ENCODE results near the gene ZNF30.

DNA sequence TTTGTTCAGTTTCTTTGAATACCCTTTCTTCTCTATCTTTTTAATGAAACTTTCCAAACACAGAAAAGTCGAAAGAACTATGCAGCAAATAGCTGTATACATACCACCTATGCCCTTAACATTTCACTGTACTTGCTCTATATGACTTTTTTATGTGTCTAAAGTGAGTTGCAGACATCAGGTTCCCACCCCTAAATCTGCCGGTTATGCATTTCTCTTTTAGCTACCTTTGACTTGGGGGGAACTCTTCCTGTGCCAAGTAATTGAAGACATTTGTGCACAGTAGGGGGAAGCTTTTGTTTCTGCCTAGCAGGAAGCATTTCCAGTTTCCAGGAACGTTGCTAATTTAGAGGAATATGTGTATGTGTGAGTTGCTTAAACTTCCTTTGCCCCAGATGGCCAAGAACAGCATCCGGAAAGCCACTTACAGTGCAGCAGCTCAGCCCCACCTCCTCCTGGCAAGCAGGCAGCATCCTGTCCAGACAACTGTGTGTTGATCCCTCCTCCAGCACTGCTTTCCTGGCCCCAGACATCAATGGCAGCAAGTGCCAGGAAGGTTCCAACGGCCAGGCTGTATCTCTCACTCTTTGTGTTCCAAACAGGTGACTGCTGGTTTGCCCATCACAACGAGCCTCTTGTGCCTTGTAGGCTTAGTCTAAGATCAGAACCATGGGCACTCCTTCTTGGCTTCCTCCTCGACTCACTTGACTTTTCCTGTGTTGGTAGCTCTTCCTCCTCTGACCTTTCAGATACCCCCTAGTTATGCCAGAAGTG, 58.7 kb downstream of the ZNF30 start:
- TF ChIP-seq, protein P1, sequence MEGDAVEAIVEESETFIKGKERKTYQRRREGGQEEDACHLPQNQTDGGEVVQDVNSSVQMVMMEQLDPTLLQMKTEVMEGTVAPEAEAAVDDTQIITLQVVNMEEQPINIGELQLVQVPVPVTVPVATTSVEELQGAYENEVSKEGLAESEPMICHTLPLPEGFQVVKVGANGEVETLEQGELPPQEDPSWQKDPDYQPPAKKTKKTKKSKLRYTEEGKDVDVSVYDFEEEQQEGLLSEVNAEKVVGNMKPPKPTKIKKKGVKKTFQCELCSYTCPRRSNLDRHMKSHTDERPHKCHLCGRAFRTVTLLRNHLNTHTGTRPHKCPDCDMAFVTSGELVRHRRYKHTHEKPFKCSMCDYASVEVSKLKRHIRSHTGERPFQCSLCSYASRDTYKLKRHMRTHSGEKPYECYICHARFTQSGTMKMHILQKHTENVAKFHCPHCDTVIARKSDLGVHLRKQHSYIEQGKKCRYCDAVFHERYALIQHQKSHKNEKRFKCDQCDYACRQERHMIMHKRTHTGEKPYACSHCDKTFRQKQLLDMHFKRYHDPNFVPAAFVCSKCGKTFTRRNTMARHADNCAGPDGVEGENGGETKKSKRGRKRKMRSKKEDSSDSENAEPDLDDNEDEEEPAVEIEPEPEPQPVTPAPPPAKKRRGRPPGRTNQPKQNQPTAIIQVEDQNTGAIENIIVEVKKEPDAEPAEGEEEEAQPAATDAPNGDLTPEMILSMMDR (IDR thresholded peaks at IDR 0.05): no peak
- TF ChIP-seq POLR2A (IDR thresholded peaks at IDR 0.05): no peak
